Heart left ventricle (tissue), 16 donors: ENCODE measurements around the gene SAP30BP. TPM values are rescaled to one million over a fixed set of nuclear protein-coding genes. Genes with fewer than 3 reads are reported as not detected.

Experiments used
- ATAC-seq, 4 donors: fragments of 200-7000 bp; cut with Tn5 transposase; one replicate each; pipeline ENCODE4 v1.9.1; 2020 to 2022; ENCODE audit warnings: moderate library complexity in 4 of 4, mild to moderate bottlenecking in 3 of 4, moderate number of reproducible peaks in 1 of 4
- DNase-seq, 5 donors: peaks; one replicate each; pipeline ENCODE4 v3.0.0-alpha.2; 2020
- H3K27ac ChIP-seq, 12 donors: fragments of 200-600 bp; sonication (generic) in 4 of 12; one replicate each; pipeline versions ENCODE4 v1.5.0 to v1.8.0; 2016 to 2022; ENCODE audit warnings: mild to moderate bottlenecking in 2 of 12
- H3K27me3 ChIP-seq, 9 donors: fragments of 200-600 bp; sonication (generic) in 2 of 9; one replicate each; pipeline versions ENCODE4 v1.5.1 to v1.8.0; 2016 to 2022; ENCODE audit warnings: mild to moderate bottlenecking in 3 of 9
- H3K36me3 ChIP-seq, 9 donors: fragments of 200-600 bp; sonication (generic) in 2 of 9; one replicate each; pipeline versions ENCODE4 v1.5.0 to v1.8.0; 2018 to 2022; ENCODE audit warnings: mild to moderate bottlenecking in 2 of 9
- H3K4me1 ChIP-seq, 12 donors: fragments of 200-600 bp; sonication (generic) in 4 of 12; one replicate each; pipeline versions ENCODE4 v1.5.0 to v1.8.0; 2016 to 2022; ENCODE audit warnings: mild to moderate bottlenecking in 3 of 12
- H3K4me3 ChIP-seq, 12 donors: fragments of 200-600 bp; sonication (generic) in 4 of 12; one replicate each; pipeline versions ENCODE4 v1.5.0 to v1.8.0; 2017 to 2022; ENCODE audit warnings: mild to moderate bottlenecking in 9 of 12, moderate library complexity in 4 of 12
- H3K9me3 ChIP-seq, 12 donors: fragments of 200-600 bp; sonication (generic) in 4 of 12; one replicate each; pipeline versions ENCODE4 v1.5.0 to v1.8.0; 2016 to 2022; ENCODE audit warnings: mild to moderate bottlenecking in 1 of 12
- CTCF ChIP-seq, 12 donors: fragments of 200-600 bp; sonication (generic) in 4 of 12; IDR thresholded peaks; one replicate each; pipeline versions ENCODE4 v1.5.0 to v1.8.0; 2018 to 2022; ENCODE audit warnings: antibody characterized with exemption in 12 of 12, mild to moderate bottlenecking in 5 of 12
- POLR2A ChIP-seq, 2 donors: fragments of 450-650 bp; IDR thresholded peaks; one replicate each; pipeline ENCODE4 v1.6.1; 2017; ENCODE audit warnings: antibody characterized with exemption in 2 of 2, mild to moderate bottlenecking in 2 of 2, moderate library complexity in 2 of 2
- WGBS, 4 donors: extraction: QIAGEN DNeasy Blood & Tissue Kit in 2 of 4; methylation state at CpG; one replicate each; pipeline versions ENCODE4 v1.1.5 to v1.1.7; 2013 to 2018; 5-methylcytosine and 5-hydroxymethylcytosine counted together
- intact Hi-C, 10 donors: fragments of 100-400 bp; cut with DNase I; formaldehyde crosslinking; loops; one replicate each; pipeline versions ENCODE4 v1.11.1 to v1.14.2; 2022
- polyA plus RNA-seq, 2 donors: library from polyadenylated mRNA; stranded (reverse); fragments of 200-250 nt; gene quantifications; one replicate each; pipeline ENCODE4 v1.2.3, GENCODE V29; 2013
- total RNA-seq, 9 donors: library from RNA; depleted of rRNA in 2 of 9; stranded (reverse); fragments of >200 nt in 2 of 9; fragmentation: NEBNext Ultra II Directional in 3 of 9; extraction: Animal tissue kit (Norgen Biotek cat#: 25700) in 3 of 9; gene quantifications; one replicate each; pipeline versions ENCODE4 v1.1.0 to v1.2.4, GENCODE V29; 2016 to 2023
- donor health status: ischemic (EF 13 %, LVEDD 7.1; RV severe dilation, severe dysfunction).
- donor health status: healthy with polysubstance abuse.
- donor health status: DM: no; HTN: yes; CAD: no.
- donor health status: DM: no; HTN: no; CAD: no.
- donor health status: ischemic (EF 25% LVEDD 6.9; RV normal size, moderate dysfunction).
- donor health status: ischemic (EF 25% LVEDD 5.7; RV mildly dilated, moderate dysfunction).
- donor health status: healthy.
- donor health status: DM: yes; HTN: yes; CAD: no.
- donor health status: ischemic (EF 35%, LVEDD 5.7; RV mildly dilated, moderate dysfunction).
- donor health status: nonischemic (EF 11% LVEDD 7.7; RV severe dilation, severe dysfunction).
- donor health status: DM: yes; HTN: yes; CAD: no.
- donor health status: PGD.
- donor health status: ischemic (EF 29% LVEDD 5.4; RV normal size, mild dysfunction).
- donor health status: nonischemic (EF 23%, LVEDD 6.1; RV moderate dilation, normal function).

Gene SAP30BP
- total and polyA plus RNA-seq, 11 donors: 40.9 to 121 (median 54.6) TPM

- ATAC-seq (no peak), DNase-seq (no peak)
- peaks cover 0 to 13% (median 9%) of the 10 kb centered on the region in 12 donors for H3K4me1 ChIP-seq
- H3K4me3 ChIP-seq: no peak overlapping the region
- WGBS, 4 donors: 92 to 96% (median 95%) methylated on average over 9 of the region's 9 CpGs
- TF ChIP-seq CTCF (IDR thresholded peaks at IDR 0.05) (no peak), POLR2A (IDR thresholded peaks at IDR 0.05) (no peak)
- H3K36me3 ChIP-seq: peaks cover 0 to 62% (median 59%) of the 10 kb centered on the region in 9 donors
- H3K27me3 ChIP-seq: no peaks in the 10 kb centered on the region
- intact Hi-C loops: no loop called here
- H3K9me3 ChIP-seq: no peaks in the 10 kb centered on the region
- no peak overlapping the region for H3K27ac ChIP-seq
Observed at GRCh38 chr17:75662511-75662910, 4.6 kb upstream of the SAP30BP start.

GRCh38 chr17:75664099-75664549, 3.0 kb upstream of the SAP30BP start:
- intact Hi-C loops: no loop called here
- H3K27me3 ChIP-seq: no peaks in the 10 kb centered on the region
- H3K27ac ChIP-seq: no peak overlapping the region
- no peak overlapping the region for H3K4me3 ChIP-seq
- peaks cover 0 to 25% (median 20%) of the 10 kb centered on the region in 12 donors for H3K4me1 ChIP-seq
- H3K9me3 ChIP-seq: no peaks in the 10 kb centered on the region
- TF ChIP-seq CTCF (IDR thresholded peaks at IDR 0.05): no peak
- no peak for TF ChIP-seq POLR2A (IDR thresholded peaks at IDR 0.05)
- DNase-seq (no peak), ATAC-seq (no peak)
- WGBS, 4 donors: 77 to 90% (median 85%) methylated on average over 3 of the region's 3 CpGs
- peaks cover 0 to 64% (median 50%) of the 10 kb centered on the region in 9 donors for H3K36me3 ChIP-seq

GRCh38 chr17:75665981-75666380, 1.2 kb upstream of the SAP30BP start:
- intact Hi-C loops: no loop called here
- ATAC-seq (no peak), DNase-seq (no peak)
- TF ChIP-seq POLR2A (IDR thresholded peaks at IDR 0.05): no peak
- no peak for TF ChIP-seq CTCF (IDR thresholded peaks at IDR 0.05)
- peak overlapping the region in 10 of 12 donors; percentile 70 to 100 (median 86) for H3K4me3 ChIP-seq
- peaks cover 0 to 29% (median 21%) of the 10 kb centered on the region in 12 donors for H3K4me1 ChIP-seq
- WGBS, 4 donors: 87 to 90% (median 88%) methylated on average over 10 of the region's 10 CpGs
- H3K27ac ChIP-seq: peak overlapping the region in 1 of 12 donors; percentile 89
- no peaks in the 10 kb centered on the region for H3K27me3 ChIP-seq
- H3K9me3 ChIP-seq: no peaks in the 10 kb centered on the region
- peaks cover 0 to 65% (median 54%) of the 10 kb centered on the region in 9 donors for H3K36me3 ChIP-seq

- Histone ChIP-seq H3K27me3 (no peaks in the 10 kb centered on the region), H3K27ac (peak overlapping the region in 11 of 12 donors; percentile 63 to 90 (median 86)), H3K9me3 (no peaks in the 10 kb centered on the region), H3K36me3 (peaks cover 3 to 65% (median 54%) of the 10 kb centered on the region in 9 donors), H3K4me1 (peaks cover 0 to 33% (median 21%) of the 10 kb centered on the region in 12 donors), H3K4me3 (peak overlapping the region; percentile 70 to 100 (median 88))
- DNase-seq (no peak), ATAC-seq (no peak)
- intact Hi-C loops: no loop called here
- 7 to 10% (median 9%) methylated on average over 4 of the region's 4 CpGs for WGBS, 4 donors
- TF ChIP-seq CTCF (IDR thresholded peaks at IDR 0.05) (no peak), POLR2A (IDR thresholded peaks at IDR 0.05) (no peak)
Observed at GRCh38 chr17:75667825-75668224, 687 bp downstream of the SAP30BP start.
